ENCODE data around the gene TRIM39. TPM values are rescaled to one million over a fixed set of nuclear protein-coding genes. Genes with fewer than 3 reads are reported as not detected.
"Not testable (repeated sequence)": the region's sequence is repeated elsewhere in the genome, so short reads cannot be mapped to it uniquely, and the experiment has no call there.

The TRIM39 gene
- total RNA-seq, 1 donor from 2014 or later, result 14.0 TPM

DNA sequence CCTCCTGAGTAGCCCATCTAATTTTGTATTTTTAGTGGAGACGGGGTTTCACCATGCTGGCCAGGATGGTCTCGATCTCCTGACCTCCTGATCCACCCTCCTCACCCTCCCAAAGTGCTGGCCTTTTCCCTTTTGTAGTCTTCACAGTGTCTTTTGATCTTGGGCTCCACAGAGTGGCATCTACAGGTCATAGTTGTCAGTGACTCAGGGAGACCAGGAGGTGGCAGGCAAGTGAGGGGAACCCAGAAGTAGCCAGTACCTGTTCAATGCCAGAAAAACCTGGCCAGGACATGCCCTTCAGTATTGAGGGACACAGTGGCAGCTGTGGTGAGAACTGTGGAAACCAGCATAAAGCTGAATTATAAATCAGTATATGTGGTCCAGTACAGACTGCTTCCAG lies 37.9 kb downstream of the TRIM39 start:
- no peaks in the 10 kb centered on the region for H3K4me1 Mint-ChIP-seq (ENCODE audit: low read depth, unreplicated experiment)
- H3K4me3 Mint-ChIP-seq (ENCODE audit: unreplicated experiment), result no peak overlapping the region
- H3K9me3 Mint-ChIP-seq (ENCODE audit: unreplicated experiment), result peaks cover 3% of the 10 kb centered on the region
- DNase-seq, result no peak
- peaks cover 5% of the 10 kb centered on the region for H3K36me3 Mint-ChIP-seq (ENCODE audit: unreplicated experiment)
- no peak overlapping the region for H3K27ac Mint-ChIP-seq (ENCODE audit: unreplicated experiment)
- TF ChIP-seq, protein P1, sequence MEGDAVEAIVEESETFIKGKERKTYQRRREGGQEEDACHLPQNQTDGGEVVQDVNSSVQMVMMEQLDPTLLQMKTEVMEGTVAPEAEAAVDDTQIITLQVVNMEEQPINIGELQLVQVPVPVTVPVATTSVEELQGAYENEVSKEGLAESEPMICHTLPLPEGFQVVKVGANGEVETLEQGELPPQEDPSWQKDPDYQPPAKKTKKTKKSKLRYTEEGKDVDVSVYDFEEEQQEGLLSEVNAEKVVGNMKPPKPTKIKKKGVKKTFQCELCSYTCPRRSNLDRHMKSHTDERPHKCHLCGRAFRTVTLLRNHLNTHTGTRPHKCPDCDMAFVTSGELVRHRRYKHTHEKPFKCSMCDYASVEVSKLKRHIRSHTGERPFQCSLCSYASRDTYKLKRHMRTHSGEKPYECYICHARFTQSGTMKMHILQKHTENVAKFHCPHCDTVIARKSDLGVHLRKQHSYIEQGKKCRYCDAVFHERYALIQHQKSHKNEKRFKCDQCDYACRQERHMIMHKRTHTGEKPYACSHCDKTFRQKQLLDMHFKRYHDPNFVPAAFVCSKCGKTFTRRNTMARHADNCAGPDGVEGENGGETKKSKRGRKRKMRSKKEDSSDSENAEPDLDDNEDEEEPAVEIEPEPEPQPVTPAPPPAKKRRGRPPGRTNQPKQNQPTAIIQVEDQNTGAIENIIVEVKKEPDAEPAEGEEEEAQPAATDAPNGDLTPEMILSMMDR (IDR thresholded peaks at IDR 0.05; ENCODE audit: partially characterized antibody, unreplicated experiment), result no peak
- H3K27me3 Mint-ChIP-seq (ENCODE audit: unreplicated experiment), result peaks cover 7% of the 10 kb centered on the region

GRCh38 chr6:30369280-30369679 lies 42.6 kb downstream of the TRIM39 start:
- not testable (repeated sequence) for H3K27me3 Mint-ChIP-seq (ENCODE audit: unreplicated experiment); H3K4me3 Mint-ChIP-seq (ENCODE audit: unreplicated experiment); H3K27ac Mint-ChIP-seq (ENCODE audit: unreplicated experiment); H3K4me1 Mint-ChIP-seq (ENCODE audit: low read depth, unreplicated experiment); DNase-seq; H3K36me3 Mint-ChIP-seq (ENCODE audit: unreplicated experiment); H3K9me3 Mint-ChIP-seq (ENCODE audit: unreplicated experiment)

DNA sequence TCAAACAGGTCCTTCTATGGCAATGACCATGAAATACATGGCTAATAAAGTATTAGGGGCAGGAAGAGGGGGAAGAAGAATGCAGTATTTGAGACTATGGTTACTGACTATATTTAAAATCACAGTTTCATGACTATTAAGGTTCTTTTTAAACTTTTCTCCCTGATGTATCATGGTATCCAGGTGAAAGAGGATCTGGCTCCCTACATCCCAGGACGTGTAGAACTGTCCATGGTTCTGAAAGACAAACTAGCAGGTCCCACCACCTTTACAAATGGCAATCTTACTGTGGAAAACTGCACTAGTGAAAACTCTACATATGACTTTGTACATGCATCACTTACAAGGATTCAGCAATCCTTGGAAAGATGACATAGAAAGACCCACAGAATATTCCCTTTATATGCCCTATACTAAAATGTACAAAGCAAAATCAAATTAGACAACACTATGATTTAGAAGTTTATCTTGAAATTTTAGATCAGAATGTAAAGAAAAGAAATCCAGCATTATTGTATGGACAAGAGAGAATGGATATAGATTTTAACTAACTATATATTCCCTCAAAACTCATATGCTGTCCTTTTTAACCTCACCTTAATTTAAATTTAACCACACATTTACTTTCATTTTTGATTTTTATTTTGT lies 51.7 kb downstream of the TRIM39 start:
- TF ChIP-seq, protein P1 (IDR thresholded peaks at IDR 0.05; ENCODE audit: partially characterized antibody, unreplicated experiment), result no peak
- H3K4me3 Mint-ChIP-seq (ENCODE audit: unreplicated experiment), result no peak overlapping the region
- no peak for DNase-seq
- no peaks in the 10 kb centered on the region for H3K36me3 Mint-ChIP-seq (ENCODE audit: unreplicated experiment)
- H3K27me3 Mint-ChIP-seq (ENCODE audit: unreplicated experiment), result peaks cover 2% of the 10 kb centered on the region
- H3K9me3 Mint-ChIP-seq (ENCODE audit: unreplicated experiment), result no peaks in the 10 kb centered on the region
- no peaks in the 10 kb centered on the region for H3K4me1 Mint-ChIP-seq (ENCODE audit: low read depth, unreplicated experiment)
- H3K27ac Mint-ChIP-seq (ENCODE audit: unreplicated experiment), result no peak overlapping the region

- TF ChIP-seq, protein P1 (IDR thresholded peaks at IDR 0.05; ENCODE audit: partially characterized antibody, unreplicated experiment), result no peak
- no peak for DNase-seq
- no peaks in the 10 kb centered on the region for H3K9me3 Mint-ChIP-seq (ENCODE audit: unreplicated experiment)
- no peaks in the 10 kb centered on the region for H3K4me1 Mint-ChIP-seq (ENCODE audit: low read depth, unreplicated experiment)
- H3K27ac Mint-ChIP-seq (ENCODE audit: unreplicated experiment), result no peak overlapping the region
- no peaks in the 10 kb centered on the region for H3K36me3 Mint-ChIP-seq (ENCODE audit: unreplicated experiment)
- no peak overlapping the region for H3K4me3 Mint-ChIP-seq (ENCODE audit: unreplicated experiment)
- H3K27me3 Mint-ChIP-seq (ENCODE audit: unreplicated experiment), result peaks cover 2% of the 10 kb centered on the region
Measured at GRCh38 chr6:30380464-30380863, 53.7 kb downstream of the TRIM39 start.

GRCh38 chr6:30386166-30386565 lies 59.4 kb downstream of the TRIM39 start:
- Mint-ChIP-seq H3K27ac (ENCODE audit: unreplicated experiment) (no peak overlapping the region), H3K4me3 (ENCODE audit: unreplicated experiment) (no peak overlapping the region), H3K4me1 (ENCODE audit: low read depth, unreplicated experiment) (no peaks in the 10 kb centered on the region), H3K27me3 (ENCODE audit: unreplicated experiment) (peaks cover 4% of the 10 kb centered on the region), H3K9me3 (ENCODE audit: unreplicated experiment) (no peaks in the 10 kb centered on the region), H3K36me3 (ENCODE audit: unreplicated experiment) (no peaks in the 10 kb centered on the region)
- no peak for DNase-seq
- TF ChIP-seq, protein P1 (IDR thresholded peaks at IDR 0.05; ENCODE audit: partially characterized antibody, unreplicated experiment), result no peak
